Left renal cortex interstitium (tissue), 4 donors: Measurements from ENCODE around the gene LAMA2. TPM values are rescaled to one million over a fixed set of nuclear protein-coding genes. Genes with fewer than 3 reads are reported as not detected.
A peak's percentile ranks its signal among the peaks of the same experiment; 100 is the strongest.

Source experiments
- DNase-seq, 4 donors: peaks; one replicate each; pipeline ENCODE4 v3.0.0-alpha.2; 2013; ENCODE audit warnings: low read depth in 4 of 4, low spot score in 2 of 4, missing footprints in 1 of 4
- polyA plus RNA-seq, 4 donors: library from polyadenylated mRNA; unstranded; fragments of 120-200 nt; gene quantifications; one replicate each; pipeline ENCODE4 v1.2.1, GENCODE V29; 2013; ENCODE audit not compliant: insufficient read length in 4 of 4

Gene LAMA2
- polyA plus RNA-seq, 4 donors = 31.4 to 48.3 (median 32.3) TPM

GRCh38 chr6:129251669-129252376, 368.9 kb downstream of the LAMA2 start:
- no peak for DNase-seq

GRCh38 chr6:129252377-129253071, 369.6 kb downstream of the LAMA2 start:
- DNase-seq = no peak

GRCh38 chr6:129253242-129253641, 370.3 kb downstream of the LAMA2 start:
- DNase-seq = no peak

GRCh38 chr6:129253727-129254126, 370.8 kb downstream of the LAMA2 start:
- no peak for DNase-seq

- DNase-seq = no peak
Observed at GRCh38 chr6:129257196-129257595, 374.3 kb downstream of the LAMA2 start.

GRCh38 chr6:129262661-129263060, 379.7 kb downstream of the LAMA2 start:
- DNase-seq = no peak

- DNase-seq = no peak
Observed at GRCh38 chr6:129263176-129263575, 380.2 kb downstream of the LAMA2 start.

GRCh38 chr6:129264480-129265045, 381.6 kb downstream of the LAMA2 start:
- DNase-seq = no peak

- DNase-seq = no peak
Observed at GRCh38 chr6:129267028-129267427, 384.1 kb downstream of the LAMA2 start.

- no peak for DNase-seq
Observed at GRCh38 chr6:129269076-129269475, 386.1 kb downstream of the LAMA2 start.

- no peak for DNase-seq
Observed at GRCh38 chr6:129269891-129270290, 387.0 kb downstream of the LAMA2 start.

- DNase-seq = no peak
Observed at GRCh38 chr6:129270450-129270849, 387.5 kb downstream of the LAMA2 start.

- DNase-seq = no peak
Observed at GRCh38 chr6:129273161-129273560, 390.2 kb downstream of the LAMA2 start.

- no peak for DNase-seq
Observed at GRCh38 chr6:129276461-129276860, 393.5 kb downstream of the LAMA2 start.

GRCh38 chr6:129276986-129277385, 394.0 kb downstream of the LAMA2 start:
- DNase-seq = no peak

- no peak for DNase-seq
Observed at GRCh38 chr6:129279343-129280292, 396.7 kb downstream of the LAMA2 start.

- DNase-seq = peak in 1 of 4 donors; percentile 12
Observed at GRCh38 chr6:129280293-129280644, 397.3 kb downstream of the LAMA2 start.

GRCh38 chr6:129280749-129281148, 397.8 kb downstream of the LAMA2 start:
- DNase-seq = peak in 1 of 4 donors; percentile 12

GRCh38 chr6:129281168-129281796, 398.3 kb downstream of the LAMA2 start:
- DNase-seq = no peak

- DNase-seq = no peak
Observed at GRCh38 chr6:129282019-129282418, 399.1 kb downstream of the LAMA2 start.
